Hematopoietic multipotent progenitor cell treated with erythropoietin and hydrocortisone succinate and interleukin-3 and kit ligand, for 15 days (in vitro differentiated cells): ENCODE results near the gene BPHL.
"Not testable (repeated sequence)": the region's sequence is repeated elsewhere in the genome, so short reads cannot be mapped to it uniquely, and the experiment has no call there.

ENCODE experiments used
- DNase-seq: peaks from one replicate; pipeline ENCODE4 v3.0.0-alpha.2; 2015; ENCODE audit warnings: low spot score

The BPHL gene

DNA sequence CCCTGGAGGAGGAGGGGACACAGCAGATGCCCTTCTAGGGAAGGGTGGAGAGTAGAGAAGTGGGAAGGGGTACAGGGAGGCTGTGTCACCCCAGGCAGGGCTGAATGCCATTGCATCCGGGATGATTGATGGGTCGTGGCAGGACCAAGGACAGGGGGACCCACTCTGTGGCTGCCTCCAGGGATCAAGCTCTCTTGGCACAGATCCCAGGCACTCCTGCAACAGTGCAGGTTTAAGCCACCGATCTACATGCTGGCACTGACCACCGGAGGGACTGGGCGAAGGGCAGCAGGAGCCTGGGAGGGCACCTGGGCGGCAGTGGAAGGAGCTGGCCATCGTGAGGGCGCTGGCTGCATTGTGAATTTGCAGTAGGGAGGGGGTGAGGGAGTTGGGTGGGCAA, 61.4 kb downstream of the BPHL start:
- not testable (repeated sequence) for DNase-seq

- no peak for DNase-seq
Observed at GRCh38 chr6:3181105-3181504, 62.6 kb downstream of the BPHL start.

DNA sequence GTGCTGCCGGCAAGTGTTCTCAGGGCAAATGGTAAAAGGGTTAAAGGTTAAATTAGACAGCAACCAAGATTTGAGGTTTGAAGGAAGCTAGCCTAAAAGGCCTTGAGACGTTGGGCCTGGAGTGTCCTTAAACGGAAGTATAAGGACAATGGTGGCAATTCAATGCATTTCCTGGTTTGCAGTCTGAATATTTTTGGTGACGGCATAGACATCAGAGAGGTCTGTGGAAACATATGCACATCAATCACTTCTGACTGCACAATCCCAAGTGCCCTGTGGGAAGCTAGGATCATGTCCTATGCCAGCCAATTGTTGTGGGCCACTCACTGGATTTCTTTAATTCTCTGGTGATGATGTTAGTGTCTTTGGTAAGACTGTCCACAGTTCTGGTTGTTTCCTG, 64.6 kb downstream of the BPHL start:
- no peak for DNase-seq

- DNase-seq: no peak
Observed at GRCh38 chr6:3186974-3187382, 68.5 kb downstream of the BPHL start.

GRCh38 chr6:3188262-3188661, 69.8 kb downstream of the BPHL start:
- DNase-seq: no peak

DNA sequence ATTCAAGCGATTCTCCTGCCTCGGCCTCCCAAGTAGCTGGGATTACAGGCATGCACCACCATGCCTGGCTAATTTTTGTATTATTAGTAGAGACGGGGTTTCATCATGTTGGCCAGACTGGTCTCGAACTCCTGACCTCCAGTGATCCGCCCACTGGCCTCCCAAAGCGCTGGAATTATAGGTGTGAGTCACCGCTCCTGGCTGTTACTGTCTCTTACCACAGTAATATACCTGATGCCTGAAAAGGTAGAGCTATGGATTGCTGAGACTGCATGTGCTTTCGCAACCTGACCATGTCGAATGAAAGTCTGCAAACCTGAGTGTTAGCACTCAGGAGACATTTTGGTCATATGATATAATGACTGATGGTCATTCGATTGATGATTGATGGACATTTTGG, 70.7 kb downstream of the BPHL start:
- DNase-seq: not testable (repeated sequence)

DNA sequence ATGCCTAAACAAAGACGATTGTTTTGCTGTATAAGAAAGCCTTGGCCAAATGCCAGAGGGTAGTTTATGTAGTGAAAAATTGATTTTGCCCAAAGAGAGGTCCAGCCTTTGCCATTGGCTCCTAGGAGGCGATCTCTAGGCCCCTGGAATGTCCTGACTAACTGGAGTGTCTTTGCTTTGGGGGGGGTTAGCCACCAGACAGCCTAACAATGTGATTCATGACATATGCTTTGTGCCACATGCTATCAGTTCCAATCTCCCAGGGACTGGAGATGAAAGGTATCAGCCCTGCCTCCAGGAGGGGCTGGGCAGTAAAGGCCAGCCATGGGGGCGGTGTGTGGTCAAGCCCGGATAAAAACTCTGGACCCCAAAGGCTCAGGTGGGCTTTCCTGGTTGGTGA, 71.5 kb downstream of the BPHL start:
- DNase-seq: no peak

DNA sequence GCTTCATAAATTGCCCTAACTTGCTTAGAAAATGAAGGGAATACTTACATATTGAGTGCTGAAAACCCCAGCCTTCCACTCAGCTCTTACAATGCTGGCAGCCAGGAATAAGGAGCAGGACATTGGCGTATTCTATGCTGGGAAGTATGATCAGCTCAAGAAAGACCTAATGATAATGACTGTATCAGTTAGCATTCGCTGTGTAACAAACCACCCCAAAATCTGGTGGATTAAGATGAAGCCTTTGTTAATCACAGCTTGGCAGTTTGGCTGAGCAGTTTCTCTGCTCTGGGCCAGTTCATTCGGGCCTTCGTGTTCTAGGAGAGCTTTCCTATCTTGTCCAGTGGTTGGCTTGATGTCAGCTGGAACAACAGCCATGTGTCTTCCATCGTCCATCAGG, 72.3 kb downstream of the BPHL start:
- no peak for DNase-seq

DNA sequence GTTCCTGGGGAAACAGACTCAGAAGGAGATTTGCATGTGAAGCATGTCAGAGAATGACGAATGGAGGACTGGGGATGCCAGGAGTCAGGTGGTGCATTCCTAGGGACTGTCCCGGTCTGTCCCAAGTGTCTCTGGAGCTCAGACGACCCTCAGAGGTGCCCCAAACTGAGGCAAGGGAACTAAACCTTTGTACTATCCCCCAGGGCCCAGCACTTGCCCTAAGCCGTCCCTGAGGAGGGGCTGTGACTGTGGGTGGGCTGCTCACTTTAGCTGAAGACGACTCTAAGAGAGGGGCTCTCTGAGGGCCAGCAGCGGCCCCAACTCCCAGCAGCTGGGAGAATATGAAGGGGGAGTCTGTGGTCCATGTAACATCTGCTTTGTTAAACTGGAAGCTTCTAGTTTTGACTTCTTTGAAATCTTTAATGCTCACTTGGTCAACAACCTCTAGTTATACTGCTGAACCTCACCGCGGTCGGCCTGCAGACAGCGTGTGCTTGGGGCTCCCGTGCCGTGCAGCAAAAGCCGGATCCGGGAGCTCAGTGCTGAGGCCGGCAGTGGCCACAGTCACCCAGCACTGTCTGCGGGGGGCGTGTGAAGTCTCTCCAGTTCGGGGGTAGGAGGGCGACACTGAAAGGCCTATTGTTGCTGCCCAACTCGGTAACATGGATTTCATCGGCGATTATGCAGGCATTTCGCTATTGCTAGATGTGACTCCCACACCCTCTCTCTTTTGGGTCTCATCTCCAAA, 74.8 kb downstream of the BPHL start:
- DNase-seq: no peak

DNA sequence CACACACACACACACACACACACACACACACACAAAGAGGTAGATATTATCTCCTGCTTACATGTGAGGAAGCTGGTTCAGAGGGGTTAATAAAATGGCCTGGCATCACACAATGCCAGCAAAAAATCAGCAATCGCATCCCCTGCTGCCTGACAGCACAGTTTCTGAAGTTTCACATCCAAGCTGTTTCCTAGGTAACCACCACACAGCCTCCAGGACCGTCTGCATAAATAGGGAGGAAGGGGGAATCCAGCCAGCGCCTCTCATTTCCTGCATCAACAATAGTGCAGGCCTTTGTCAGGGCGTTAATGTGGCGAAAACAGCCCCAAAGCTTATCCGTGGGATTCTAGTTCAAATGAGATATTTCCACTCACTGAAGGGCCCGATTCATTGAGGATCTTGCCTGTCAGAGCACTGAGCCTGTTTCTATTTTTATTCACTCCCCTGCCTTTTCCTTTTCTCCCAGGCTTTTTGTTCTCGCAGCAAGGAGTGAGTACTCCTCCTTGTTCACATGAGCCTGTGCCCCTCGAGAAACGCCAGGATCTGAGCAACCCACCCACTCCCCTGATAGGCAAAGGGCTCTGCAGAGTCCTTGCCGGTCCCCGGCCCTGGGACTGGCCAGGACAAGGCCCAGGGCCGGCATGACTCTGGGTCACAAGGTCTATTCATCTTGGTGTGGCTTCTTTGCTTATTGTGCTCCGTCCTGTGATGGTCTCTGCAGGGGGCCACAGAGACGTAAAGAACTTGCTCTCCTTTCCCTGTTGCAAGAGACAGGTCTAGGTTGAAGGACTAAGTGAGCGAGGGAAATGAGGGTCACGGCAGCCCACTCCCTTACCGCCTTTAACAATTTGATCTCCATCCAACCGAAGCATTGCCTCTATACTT, 76.3 kb downstream of the BPHL start:
- no peak for DNase-seq

GRCh38 chr6:3195420-3195694, 76.8 kb downstream of the BPHL start:
- no peak for DNase-seq

DNA sequence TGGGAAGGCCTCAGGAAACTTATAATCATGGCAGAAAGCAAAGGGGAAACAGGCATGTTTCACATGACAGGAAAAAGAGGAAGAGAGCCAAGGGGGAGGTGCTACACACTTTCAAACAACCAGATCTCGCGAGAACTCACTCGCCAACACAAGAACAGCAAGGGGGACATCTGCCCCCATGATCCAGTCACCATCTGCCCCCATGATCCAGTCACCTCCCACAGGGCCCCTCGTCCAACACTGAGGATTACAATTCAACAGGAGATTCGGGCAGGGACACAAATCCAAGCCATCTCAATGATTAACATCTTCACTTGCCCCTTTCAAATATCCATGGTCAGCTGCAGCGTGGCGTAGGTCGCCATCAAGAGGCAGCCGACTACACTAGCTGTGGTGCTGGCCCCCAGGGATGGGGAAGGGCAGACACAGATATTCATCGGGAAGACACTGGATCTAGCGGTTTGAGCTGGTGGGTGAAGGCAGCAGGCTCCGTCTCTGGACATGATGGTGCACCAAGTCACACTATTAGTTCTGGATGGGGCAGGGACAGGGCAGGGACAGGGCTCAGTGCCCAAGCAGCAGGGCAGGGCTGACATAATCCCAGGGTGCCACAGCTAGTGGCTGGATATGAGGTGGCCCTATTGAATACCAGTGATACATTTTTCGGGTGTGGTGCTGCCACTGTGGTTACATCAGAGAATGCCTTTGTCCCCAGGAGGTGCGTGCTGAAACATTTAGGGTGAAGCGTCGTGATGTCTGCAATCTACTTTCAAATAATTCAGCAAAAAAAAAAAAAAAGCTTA, 77.4 kb downstream of the BPHL start:
- DNase-seq: no peak

DNA sequence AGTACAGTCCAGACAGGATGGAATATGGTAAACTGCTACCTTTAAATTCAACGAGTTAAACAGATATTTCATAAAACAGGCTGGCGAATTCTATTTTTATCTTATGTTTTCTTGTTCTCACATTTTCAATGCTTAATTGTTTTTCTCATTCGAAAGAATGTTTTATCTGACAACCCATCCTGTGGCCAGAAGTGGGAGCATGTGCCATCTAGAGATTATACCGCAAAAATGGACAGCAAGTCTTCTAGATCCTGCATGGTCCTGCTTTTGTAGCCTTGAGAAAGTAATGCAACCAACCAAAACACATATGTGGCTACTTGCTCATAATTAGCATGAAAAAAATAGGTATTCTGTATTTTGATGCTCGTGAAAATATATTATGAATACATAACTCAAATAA, 78.3 kb downstream of the BPHL start:
- no peak for DNase-seq

DNA sequence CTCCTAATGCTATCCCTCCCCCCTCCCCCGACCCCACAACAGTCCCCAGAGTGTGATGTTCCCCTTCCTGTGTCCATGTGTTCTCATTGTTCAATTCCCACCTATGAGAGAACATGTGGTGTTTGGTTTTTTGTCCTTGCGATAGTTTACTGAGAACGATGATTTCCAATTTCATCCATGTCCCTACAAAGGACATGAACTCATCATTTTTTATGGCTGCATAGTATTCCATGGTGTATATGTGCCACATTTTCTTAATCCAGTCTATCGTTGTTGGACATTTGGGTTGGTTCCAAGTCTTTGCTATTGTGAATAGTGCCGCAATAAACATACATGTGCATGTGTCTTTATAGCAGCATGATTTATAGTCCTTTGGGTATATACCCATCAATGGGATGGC, 79.2 kb downstream of the BPHL start:
- not testable (repeated sequence) for DNase-seq

DNA sequence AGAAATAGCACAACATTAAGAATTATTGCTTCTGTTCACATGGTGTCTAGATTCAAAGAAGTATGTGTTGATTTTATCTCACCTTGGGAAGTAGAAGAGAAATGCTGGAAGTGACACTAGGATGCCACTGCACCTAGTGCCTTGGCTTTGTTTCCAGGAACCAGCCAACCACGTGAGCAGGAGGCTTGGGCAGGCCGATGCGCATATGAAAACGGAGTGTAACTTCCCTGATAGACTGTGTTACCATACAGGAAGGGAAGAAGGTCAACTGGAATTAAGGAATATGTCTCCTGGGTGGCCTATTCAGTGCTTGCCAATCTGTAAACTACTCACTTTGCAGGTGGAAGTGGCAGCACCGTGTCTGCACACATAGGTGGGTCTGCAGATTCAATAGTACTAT, 80.9 kb downstream of the BPHL start:
- DNase-seq: no peak

DNA sequence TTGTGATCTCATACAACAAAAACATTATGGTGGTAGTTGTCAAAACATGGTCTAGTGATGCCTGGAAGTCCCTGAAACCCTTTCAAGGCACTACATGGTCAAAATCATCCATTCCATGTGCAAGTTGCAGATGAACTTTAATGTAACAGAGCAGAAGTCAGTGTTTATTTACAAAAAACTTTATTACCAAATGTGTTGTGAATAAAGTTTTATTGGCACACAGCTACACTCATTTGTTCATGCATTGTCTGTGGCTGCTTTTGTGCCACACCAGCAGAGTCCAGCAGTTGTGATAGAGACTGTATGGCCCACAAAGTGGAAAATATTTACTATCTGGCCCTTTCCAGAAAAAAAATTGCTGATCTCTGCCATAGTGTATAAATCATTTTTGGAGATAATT, 82.2 kb downstream of the BPHL start:
- DNase-seq: no peak

DNA sequence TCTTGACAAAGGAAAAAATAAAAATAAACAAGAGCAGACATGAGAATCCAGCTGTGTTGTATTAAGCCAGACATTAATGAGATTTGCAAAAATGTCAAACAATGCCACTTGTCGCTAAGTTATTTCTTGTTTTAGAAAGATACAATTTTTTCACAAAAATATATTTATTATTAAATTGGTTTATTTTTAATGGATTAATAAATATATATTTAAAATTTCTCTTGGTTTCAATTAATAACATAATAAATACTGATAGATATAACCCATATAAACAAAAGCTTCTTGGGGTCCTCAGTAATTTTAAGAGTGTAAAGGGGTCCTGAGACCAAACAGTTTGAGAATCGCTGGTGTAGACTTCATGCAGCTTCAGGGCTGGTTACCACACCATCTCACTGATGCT, 82.9 kb downstream of the BPHL start:
- DNase-seq: no peak
